CD4-positive, alpha-beta T cell (primary cell): ENCODE measurements around the gene CCDC33. TPM values are rescaled to one million over a fixed set of nuclear protein-coding genes. Genes with fewer than 3 reads are reported as not detected.

Experiments used
- ATAC-seq: fragments of 200-7000 bp; cut with Tn5 transposase; one replicate; pipeline ENCODE4 v1.10.0; 2022; ENCODE audit warnings: mild to moderate bottlenecking; ENCODE audit not compliant: poor library complexity
- CTCF ChIA-PET: fragments of 350-600 bp; sonication (Branson Sonifier 250); formaldehyde crosslinking; loops from one replicate; lab custom pipeline; 2021; ENCODE audit warnings: antibody characterized with exemption, inconsistent platforms; lab: Charles Lee
- POLR2A ChIA-PET: fragments of 350-600 bp; sonication (Branson Sonifier 250); formaldehyde crosslinking; loops from one replicate; lab custom pipeline; 2021; ENCODE audit warnings: antibody characterized with exemption, inconsistent platforms; lab: Charles Lee
- DNase-seq, 14 experiments: peaks; one replicate each; pipeline ENCODE4 v3.0.0-alpha.2; 2013 to 2020; ENCODE audit warnings: mixed read lengths in 2 of 14
- H3K27ac ChIP-seq, 2 donors: one replicate each; pipeline versions ENCODE4 v1.5.1 to v1.7.0; 2013; ENCODE audit warnings: low read length in 2 of 2, low read depth in 1 of 2, mild to moderate bottlenecking in 1 of 2
- H3K27me3 ChIP-seq, 2 experiments: 1 replicate in 1 of 2; 2 replicates in 1 of 2; pipeline versions ENCODE4 v1.6.1 to v1.7.0; 2013; ENCODE audit warnings: low read length in 2 of 2, control low read depth in 1 of 2, mild to moderate bottlenecking in 1 of 2, moderate library complexity in 1 of 2; ENCODE audit not compliant: insufficient read depth in 2 of 2, control insufficient read depth in 1 of 2
- H3K36me3 ChIP-seq: one replicate; pipeline ENCODE4 v1.6.1; 2013; ENCODE audit warnings: low read length, control low read depth; ENCODE audit not compliant: insufficient read depth
- H3K4me1 ChIP-seq: one replicate; pipeline ENCODE4 v1.6.1; 2013; ENCODE audit warnings: low read length, control low read depth; ENCODE audit not compliant: insufficient read depth
- H3K4me3 ChIP-seq: one replicate; pipeline ENCODE4 v1.5.1; 2013; ENCODE audit warnings: mild to moderate bottlenecking, low read length, moderate library complexity
- H3K9me3 ChIP-seq, 2 experiments: 1 replicate in 1 of 2; 2 replicates in 1 of 2; pipeline versions ENCODE4 v1.6.1 to v1.7.0; 2013; ENCODE audit warnings: low read length in 2 of 2, mild to moderate bottlenecking in 2 of 2, control low read depth in 1 of 2, moderate library complexity in 1 of 2; ENCODE audit not compliant: control insufficient read depth in 1 of 2, insufficient read depth in 1 of 2
- H3K27ac Mint-ChIP-seq: one replicate; pipeline ENCODE4 v1.8.0; 2020; ENCODE audit warnings: mixed read lengths
- H3K27me3 Mint-ChIP-seq: one replicate; pipeline ENCODE4 v1.8.0; 2021; ENCODE audit warnings: mixed read lengths
- H3K36me3 Mint-ChIP-seq: one replicate; pipeline ENCODE4 v1.8.0; 2021; ENCODE audit warnings: low read depth, mixed read lengths
- H3K4me1 Mint-ChIP-seq: one replicate; pipeline ENCODE4 v1.8.0; 2021; ENCODE audit warnings: low read depth, mixed read lengths
- H3K4me3 Mint-ChIP-seq: one replicate; pipeline ENCODE4 v1.8.0; 2020; ENCODE audit warnings: mild to moderate bottlenecking, mixed read lengths
- H3K9me3 Mint-ChIP-seq: one replicate; pipeline ENCODE4 v1.8.0; 2020; ENCODE audit warnings: mixed read lengths
- intact Hi-C, 2 experiments: fragments of 100-400 bp; cut with DNase I in 1 of 2; cut with micrococcal nuclease in 1 of 2; formaldehyde crosslinking; loops; one replicate each; pipeline versions ENCODE4 v1.15.1 to v1.9.0; 2023 to 2025; cut with DNase I, micrococcal nuclease
- total RNA-seq, 174 experiments: library from RNA in 2 of 174; stranded (reverse) in 2 of 174; gene quantifications; one replicate each; pipeline ENCODE4 v1.2.3 and lab custom pipeline; 2021 to 2026
- TF ChIP-seq, protein P1 (sequence below): fragments of 200-600 bp; IDR thresholded peaks from one replicate; pipeline ENCODE4 v1.8.0; 2022; ENCODE audit warnings: antibody characterized with exemption, mild to moderate bottlenecking

Gene CCDC33
- total RNA-seq, 2 experiments from 2014 or later, result not detected

DNA sequence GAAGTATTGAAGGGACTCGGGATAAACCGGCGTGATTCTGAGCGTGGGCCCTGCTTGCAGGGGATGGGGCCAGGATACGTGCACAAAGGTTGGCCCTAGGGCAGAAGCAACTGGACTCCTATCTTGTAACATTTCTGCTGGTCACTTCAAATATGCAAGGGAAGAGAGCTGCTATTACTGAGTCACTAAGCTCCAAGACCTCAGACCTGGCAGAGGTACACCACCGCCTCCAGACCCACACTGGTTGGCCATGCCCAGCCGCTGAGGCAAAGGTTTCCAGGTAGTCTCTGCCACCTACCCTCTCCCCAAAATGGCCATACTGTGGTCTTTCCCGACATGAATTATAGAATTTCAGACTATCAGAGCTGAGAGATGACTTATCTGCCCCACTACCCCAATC is 20.2 kb upstream of the CCDC33 start:
- Mint-ChIP-seq H3K27ac (no peak overlapping the region), H3K36me3 (no peaks in the 10 kb centered on the region), H3K9me3 (no peaks in the 10 kb centered on the region), H3K4me1 (no peaks in the 10 kb centered on the region), H3K27me3 (peaks cover 18% of the 10 kb centered on the region), H3K4me3 (no peak overlapping the region)
- intact Hi-C loops, result no loop called here
- H3K36me3 ChIP-seq, result no peaks in the 10 kb centered on the region
- ChIA-PET POLR2A (no interaction called here), CTCF (no interaction called here)
- no peak overlapping the region for H3K27ac ChIP-seq
- H3K4me3 ChIP-seq, result no peak overlapping the region
- DNase-seq (no peak), ATAC-seq (no peak)
- H3K4me1 ChIP-seq, result no peaks in the 10 kb centered on the region
- H3K9me3 ChIP-seq, result no peaks in the 10 kb centered on the region
- TF ChIP-seq, protein P1, sequence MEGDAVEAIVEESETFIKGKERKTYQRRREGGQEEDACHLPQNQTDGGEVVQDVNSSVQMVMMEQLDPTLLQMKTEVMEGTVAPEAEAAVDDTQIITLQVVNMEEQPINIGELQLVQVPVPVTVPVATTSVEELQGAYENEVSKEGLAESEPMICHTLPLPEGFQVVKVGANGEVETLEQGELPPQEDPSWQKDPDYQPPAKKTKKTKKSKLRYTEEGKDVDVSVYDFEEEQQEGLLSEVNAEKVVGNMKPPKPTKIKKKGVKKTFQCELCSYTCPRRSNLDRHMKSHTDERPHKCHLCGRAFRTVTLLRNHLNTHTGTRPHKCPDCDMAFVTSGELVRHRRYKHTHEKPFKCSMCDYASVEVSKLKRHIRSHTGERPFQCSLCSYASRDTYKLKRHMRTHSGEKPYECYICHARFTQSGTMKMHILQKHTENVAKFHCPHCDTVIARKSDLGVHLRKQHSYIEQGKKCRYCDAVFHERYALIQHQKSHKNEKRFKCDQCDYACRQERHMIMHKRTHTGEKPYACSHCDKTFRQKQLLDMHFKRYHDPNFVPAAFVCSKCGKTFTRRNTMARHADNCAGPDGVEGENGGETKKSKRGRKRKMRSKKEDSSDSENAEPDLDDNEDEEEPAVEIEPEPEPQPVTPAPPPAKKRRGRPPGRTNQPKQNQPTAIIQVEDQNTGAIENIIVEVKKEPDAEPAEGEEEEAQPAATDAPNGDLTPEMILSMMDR, result no peak
- H3K27me3 ChIP-seq, result no peaks in the 10 kb centered on the region

DNA sequence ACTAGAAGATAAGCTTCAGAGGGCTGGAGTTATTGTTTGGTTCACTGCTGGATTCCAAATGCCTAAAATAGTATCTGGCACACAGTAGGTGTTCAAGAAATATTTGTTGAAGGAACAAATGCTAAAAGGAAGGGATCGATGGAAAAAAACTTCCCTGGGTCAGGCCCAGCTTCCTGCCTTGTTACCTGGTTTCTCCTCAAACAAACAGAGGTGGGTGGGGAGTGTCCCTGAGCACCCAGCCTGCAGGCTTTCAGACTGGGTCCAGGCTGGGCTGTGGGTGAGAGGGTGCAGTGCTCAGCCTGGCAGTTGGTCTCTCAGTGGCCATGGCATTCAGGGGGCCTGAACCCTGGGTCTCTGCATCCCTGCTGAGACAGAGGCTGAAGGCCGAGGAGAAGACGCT is 19.2 kb upstream of the CCDC33 start:
- Histone ChIP-seq H3K4me1 (no peaks in the 10 kb centered on the region), H3K27me3 (peaks cover 0 to 3% of the 10 kb centered on the region in 2 experiments), H3K27ac (no peak overlapping the region), H3K4me3 (no peak overlapping the region), H3K9me3 (no peaks in the 10 kb centered on the region), H3K36me3 (no peaks in the 10 kb centered on the region)
- TF ChIP-seq, protein P1, result no peak
- no peaks in the 10 kb centered on the region for H3K9me3 Mint-ChIP-seq
- intact Hi-C loops, result no loop called here
- no peaks in the 10 kb centered on the region for H3K36me3 Mint-ChIP-seq
- no peaks in the 10 kb centered on the region for H3K4me1 Mint-ChIP-seq
- POLR2A ChIA-PET, result no interaction called here
- no peak overlapping the region for H3K4me3 Mint-ChIP-seq
- no peak for DNase-seq
- no peak overlapping the region for H3K27ac Mint-ChIP-seq
- no peak for ATAC-seq
- CTCF ChIA-PET, result no interaction called here
- peaks cover 18% of the 10 kb centered on the region for H3K27me3 Mint-ChIP-seq

DNA sequence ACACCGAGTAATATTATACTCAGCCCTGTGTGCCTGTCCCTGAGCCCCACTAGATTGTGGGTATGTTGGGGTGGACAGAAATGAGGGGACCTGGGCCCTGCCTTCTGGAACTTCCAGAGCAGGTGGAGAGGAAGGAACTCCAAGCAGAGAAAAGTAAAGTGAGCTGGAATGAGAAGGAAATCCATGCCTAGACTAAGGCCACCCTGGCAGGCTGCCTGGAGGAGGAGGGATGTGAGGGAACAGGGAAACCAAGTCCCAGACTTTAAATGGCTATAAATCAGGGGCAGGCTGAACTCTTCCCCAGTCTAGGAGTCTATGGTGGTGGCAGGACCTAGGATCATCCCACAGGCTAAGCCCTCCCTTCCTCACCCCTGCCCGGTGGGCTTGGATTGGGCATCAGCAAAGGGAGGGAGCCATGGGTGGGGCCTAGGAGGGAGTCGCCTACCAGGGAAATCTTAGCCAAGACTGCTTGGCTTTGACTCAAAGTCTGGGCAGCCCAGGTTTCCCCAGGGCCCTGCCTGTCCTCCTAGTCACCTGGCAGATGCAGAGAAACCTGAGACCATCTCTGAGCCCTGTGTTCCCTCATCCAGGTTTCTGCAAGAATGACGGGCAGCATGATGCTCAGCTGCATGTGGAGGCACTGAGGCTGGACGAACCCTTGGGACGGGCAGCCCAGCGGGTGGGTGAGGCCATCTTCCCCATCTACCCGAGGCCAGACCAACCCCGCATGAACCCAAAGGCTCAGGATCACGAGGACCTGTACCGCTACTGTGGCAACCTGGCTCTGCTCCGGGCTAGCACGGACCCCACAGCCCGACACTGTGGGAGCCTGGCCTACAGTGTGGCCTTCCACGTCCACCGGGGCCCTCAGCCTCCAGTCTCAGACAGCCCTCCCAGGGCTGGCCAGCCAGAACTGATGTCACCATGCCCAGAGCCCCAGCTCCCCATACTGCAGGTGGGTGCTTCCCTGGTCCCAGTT is 17.9 kb upstream of the CCDC33 start:
- CTCF ChIA-PET, result no interaction called here
- DNase-seq (no peak), ATAC-seq (no peak)
- H3K4me1 Mint-ChIP-seq, result no peaks in the 10 kb centered on the region
- intact Hi-C loops, result no loop called here
- Histone ChIP-seq H3K4me3 (no peak overlapping the region), H3K4me1 (no peaks in the 10 kb centered on the region), H3K27ac (no peak overlapping the region), H3K9me3 (no peaks in the 10 kb centered on the region), H3K36me3 (no peaks in the 10 kb centered on the region), H3K27me3 (peaks cover 0 to 3% of the 10 kb centered on the region in 2 experiments)
- H3K9me3 Mint-ChIP-seq, result no peaks in the 10 kb centered on the region
- POLR2A ChIA-PET, result no interaction called here
- TF ChIP-seq, protein P1, result no peak
- no peak overlapping the region for H3K27ac Mint-ChIP-seq
- no peaks in the 10 kb centered on the region for H3K36me3 Mint-ChIP-seq
- H3K4me3 Mint-ChIP-seq, result no peak overlapping the region
- peaks cover 22% of the 10 kb centered on the region for H3K27me3 Mint-ChIP-seq
